Neural progenitor cell (in vitro differentiated cells): ENCODE data around the gene COL4A4.

Source experiments
- EZH2 ChIP-seq: fragments of 200-600 bp; sonication (generic); IDR thresholded peaks from 2 replicates; pipeline ENCODE4 v1.6.1; 2017; ENCODE audit warnings: antibody characterized with exemption, mild to moderate bottlenecking, moderate library complexity
- EZH2phosphoT487 ChIP-seq: fragments of 200-600 bp; sonication (generic); IDR thresholded peaks from 2 replicates; pipeline ENCODE4 v1.6.1; 2017; ENCODE audit warnings: antibody characterized with exemption
- TF ChIP-seq, protein P1 (sequence below): fragments of 200-600 bp; sonication (generic); IDR thresholded peaks from 2 replicates; pipeline ENCODE4 v1.5.1; 2017; ENCODE audit warnings: antibody characterized with exemption, mild to moderate bottlenecking

DNA sequence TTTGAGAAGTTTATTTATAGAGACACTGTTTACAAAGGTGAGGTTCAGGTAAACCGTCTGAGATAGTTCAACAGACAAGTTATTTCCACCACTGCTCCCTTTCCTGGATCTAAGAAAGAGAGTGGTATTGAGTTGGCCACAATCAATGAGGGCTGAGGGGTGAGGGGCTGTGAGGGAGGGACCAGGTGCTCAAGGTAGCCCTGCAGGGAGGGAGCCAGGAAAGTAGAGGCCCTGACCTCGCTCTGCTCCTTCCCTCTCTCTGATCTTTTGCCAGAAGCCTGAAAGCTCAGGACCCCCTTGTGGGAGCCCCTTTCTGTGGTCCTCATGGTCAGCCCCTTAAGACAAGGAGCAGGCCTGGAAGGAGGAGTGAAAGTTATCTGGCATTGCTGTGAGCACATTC is 30.2 kb upstream of the COL4A4 start:
- TF ChIP-seq, protein P1, sequence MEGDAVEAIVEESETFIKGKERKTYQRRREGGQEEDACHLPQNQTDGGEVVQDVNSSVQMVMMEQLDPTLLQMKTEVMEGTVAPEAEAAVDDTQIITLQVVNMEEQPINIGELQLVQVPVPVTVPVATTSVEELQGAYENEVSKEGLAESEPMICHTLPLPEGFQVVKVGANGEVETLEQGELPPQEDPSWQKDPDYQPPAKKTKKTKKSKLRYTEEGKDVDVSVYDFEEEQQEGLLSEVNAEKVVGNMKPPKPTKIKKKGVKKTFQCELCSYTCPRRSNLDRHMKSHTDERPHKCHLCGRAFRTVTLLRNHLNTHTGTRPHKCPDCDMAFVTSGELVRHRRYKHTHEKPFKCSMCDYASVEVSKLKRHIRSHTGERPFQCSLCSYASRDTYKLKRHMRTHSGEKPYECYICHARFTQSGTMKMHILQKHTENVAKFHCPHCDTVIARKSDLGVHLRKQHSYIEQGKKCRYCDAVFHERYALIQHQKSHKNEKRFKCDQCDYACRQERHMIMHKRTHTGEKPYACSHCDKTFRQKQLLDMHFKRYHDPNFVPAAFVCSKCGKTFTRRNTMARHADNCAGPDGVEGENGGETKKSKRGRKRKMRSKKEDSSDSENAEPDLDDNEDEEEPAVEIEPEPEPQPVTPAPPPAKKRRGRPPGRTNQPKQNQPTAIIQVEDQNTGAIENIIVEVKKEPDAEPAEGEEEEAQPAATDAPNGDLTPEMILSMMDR, result no peak
- TF ChIP-seq EZH2 (no peak), EZH2phosphoT487 (no peak)
